ENCODE data around the gene MAP3K2. TPM values are rescaled to one million over a fixed set of nuclear protein-coding genes. Genes with fewer than 3 reads are reported as not detected.

MAP3K2 gene
- total and polyA plus RNA-seq, 2 donors (not counting 3 experiments of a cell fraction or from before 2014, with no cell fraction given) = 3.4 to 25.7 TPM

DNA sequence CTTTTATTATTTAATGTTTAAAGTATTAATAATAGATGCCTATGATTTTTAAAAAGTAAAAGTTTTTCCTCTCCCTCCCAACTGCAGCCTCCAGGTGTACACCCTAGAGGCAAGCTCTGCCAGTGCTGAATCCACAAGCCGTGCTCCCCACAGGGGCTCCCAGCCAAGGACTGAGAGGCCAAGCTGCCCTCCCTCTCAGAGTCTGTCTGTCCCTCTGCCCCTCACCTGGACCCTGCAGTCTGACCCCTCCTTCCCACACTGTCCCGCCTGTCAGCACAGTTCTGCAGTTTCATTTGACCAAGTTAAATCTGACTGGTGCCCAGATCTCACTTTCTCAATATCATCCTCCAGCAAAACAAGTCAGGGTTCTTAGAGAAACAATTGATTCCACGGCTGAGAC, 15.7 kb upstream of the MAP3K2 start:
- POLR2A ChIA-PET = no interaction called here
- Histone ChIP-seq H3K4me3 (replicated peaks in 1 of 3; ENCODE audit: insufficient read depth in 1 of 3, low read depth in 1 of 3, low read length in 3 of 3) (no peak overlapping the region), H3K36me3 (ENCODE audit: control insufficient read depth in 2 of 2, extremely low read depth in 1 of 2, insufficient read depth in 2 of 2, low read length in 2 of 2) (no peaks in the 10 kb centered on the region), H4K20me1 (replicated peaks; ENCODE audit: control insufficient read depth, extremely low read depth, insufficient read depth, low read length) (no peaks in the 10 kb centered on the region), H3K4me1 (ENCODE audit: control insufficient read depth, extremely low read depth, insufficient read depth, low read length) (peaks cover 23% of the 10 kb centered on the region), H3K9me3 (replicated peaks; ENCODE audit: control insufficient read depth, insufficient read depth, low read length) (no peaks in the 10 kb centered on the region), H3K27ac (ENCODE audit: insufficient read depth, low read depth, low read length) (no peak overlapping the region), H3K9me1 (replicated peaks; ENCODE audit: control insufficient read depth, extremely low read depth, insufficient read depth, low read length) (no peaks in the 10 kb centered on the region), H3K4me2 (ENCODE audit: insufficient read depth, low read length) (no peak overlapping the region), H3K9ac (replicated peaks; ENCODE audit: extremely low read depth, insufficient read depth, low read length) (no peak overlapping the region), H3K27me3 (ENCODE audit: control insufficient read depth in 2 of 2, insufficient read depth in 2 of 2, low read length in 2 of 2) (no peaks in the 10 kb centered on the region), H2AFZ (ENCODE audit: low read depth, low read length) (no peak overlapping the region), H3K79me2 (ENCODE audit: control insufficient read depth, insufficient read depth, low read length) (no peaks in the 10 kb centered on the region)
- FAIRE-seq = no peak
- CTCF ChIA-PET = no interaction called here
- intact Hi-C loops (cut with micrococcal nuclease) = no loop called here
- no peak for DNase-seq (ENCODE audit: low read depth, low spot score)
- no TSS peak for BruUV-seq (replicated peaks)
- TF ChIP-seq MYC (IDR thresholded peaks at IDR 0.05; ENCODE audit: low read depth, low read length) (no peak), POLR2AphosphoS5 (IDR thresholded peaks at IDR 0.05; ENCODE audit: insufficient read depth, low read depth, low read length) (no peak), FOS (IDR thresholded peaks at IDR 0.05; ENCODE audit: borderline replicate concordance, insufficient read depth, low read length) (no peak), MAX (IDR thresholded peaks at IDR 0.05; ENCODE audit: insufficient read depth, insufficient read length) (no peak), JUN (IDR thresholded peaks at IDR 0.05; ENCODE audit: borderline replicate concordance, insufficient read depth, insufficient read length, low read depth) (no peak), CTCF (IDR thresholded peaks at IDR 0.05; ENCODE audit: extremely low read depth in 1 of 2, insufficient read depth in 1 of 2, low read depth in 1 of 2, low read length in 2 of 2) (no peak), GATA2 (IDR thresholded peaks at IDR 0.05; ENCODE audit: insufficient read depth, insufficient read length, low read depth, low read length) (no peak), EZH2 (IDR thresholded peaks at IDR 0.05; ENCODE audit: borderline replicate concordance, low read depth, low read length, severe bottlenecking) (no peak), POLR2A (IDR thresholded peaks at IDR 0.05; ENCODE audit: low read depth, low read length) (no peak)
- dilution Hi-C loops (cut with MboI; ENCODE audit: extremely low pct_ligation_motif_present, low sequenced_read_pairs) = no loop called here
